ENCODE results near the gene HEATR3.

HEATR3 gene

GRCh38 chr16:50093607-50094539 is 28.1 kb downstream of the HEATR3 start:
- Mint-ChIP-seq H3K27ac (no peak overlapping the region), H3K9me3 (no peaks in the 10 kb centered on the region), H3K36me3 (ENCODE audit: low read depth) (peaks cover 37% of the 10 kb centered on the region), H3K4me1 (no peaks in the 10 kb centered on the region), H3K27me3 (ENCODE audit: low read depth) (no peaks in the 10 kb centered on the region), H3K4me3 (no peak overlapping the region)
- TF ChIP-seq, protein P1, sequence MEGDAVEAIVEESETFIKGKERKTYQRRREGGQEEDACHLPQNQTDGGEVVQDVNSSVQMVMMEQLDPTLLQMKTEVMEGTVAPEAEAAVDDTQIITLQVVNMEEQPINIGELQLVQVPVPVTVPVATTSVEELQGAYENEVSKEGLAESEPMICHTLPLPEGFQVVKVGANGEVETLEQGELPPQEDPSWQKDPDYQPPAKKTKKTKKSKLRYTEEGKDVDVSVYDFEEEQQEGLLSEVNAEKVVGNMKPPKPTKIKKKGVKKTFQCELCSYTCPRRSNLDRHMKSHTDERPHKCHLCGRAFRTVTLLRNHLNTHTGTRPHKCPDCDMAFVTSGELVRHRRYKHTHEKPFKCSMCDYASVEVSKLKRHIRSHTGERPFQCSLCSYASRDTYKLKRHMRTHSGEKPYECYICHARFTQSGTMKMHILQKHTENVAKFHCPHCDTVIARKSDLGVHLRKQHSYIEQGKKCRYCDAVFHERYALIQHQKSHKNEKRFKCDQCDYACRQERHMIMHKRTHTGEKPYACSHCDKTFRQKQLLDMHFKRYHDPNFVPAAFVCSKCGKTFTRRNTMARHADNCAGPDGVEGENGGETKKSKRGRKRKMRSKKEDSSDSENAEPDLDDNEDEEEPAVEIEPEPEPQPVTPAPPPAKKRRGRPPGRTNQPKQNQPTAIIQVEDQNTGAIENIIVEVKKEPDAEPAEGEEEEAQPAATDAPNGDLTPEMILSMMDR (IDR thresholded peaks at IDR 0.05; ENCODE audit: unreplicated experiment in 3 of 3): no peak

GRCh38 chr16:50096791-50097190 is 31.0 kb downstream of the HEATR3 start:
- TF ChIP-seq, protein P1 (IDR thresholded peaks at IDR 0.05; ENCODE audit: unreplicated experiment in 3 of 3): no peak
- Mint-ChIP-seq H3K4me3 (no peak overlapping the region), H3K36me3 (ENCODE audit: low read depth) (peaks cover 37% of the 10 kb centered on the region), H3K27me3 (ENCODE audit: low read depth) (no peaks in the 10 kb centered on the region), H3K4me1 (no peaks in the 10 kb centered on the region), H3K27ac (no peak overlapping the region), H3K9me3 (no peaks in the 10 kb centered on the region)

DNA sequence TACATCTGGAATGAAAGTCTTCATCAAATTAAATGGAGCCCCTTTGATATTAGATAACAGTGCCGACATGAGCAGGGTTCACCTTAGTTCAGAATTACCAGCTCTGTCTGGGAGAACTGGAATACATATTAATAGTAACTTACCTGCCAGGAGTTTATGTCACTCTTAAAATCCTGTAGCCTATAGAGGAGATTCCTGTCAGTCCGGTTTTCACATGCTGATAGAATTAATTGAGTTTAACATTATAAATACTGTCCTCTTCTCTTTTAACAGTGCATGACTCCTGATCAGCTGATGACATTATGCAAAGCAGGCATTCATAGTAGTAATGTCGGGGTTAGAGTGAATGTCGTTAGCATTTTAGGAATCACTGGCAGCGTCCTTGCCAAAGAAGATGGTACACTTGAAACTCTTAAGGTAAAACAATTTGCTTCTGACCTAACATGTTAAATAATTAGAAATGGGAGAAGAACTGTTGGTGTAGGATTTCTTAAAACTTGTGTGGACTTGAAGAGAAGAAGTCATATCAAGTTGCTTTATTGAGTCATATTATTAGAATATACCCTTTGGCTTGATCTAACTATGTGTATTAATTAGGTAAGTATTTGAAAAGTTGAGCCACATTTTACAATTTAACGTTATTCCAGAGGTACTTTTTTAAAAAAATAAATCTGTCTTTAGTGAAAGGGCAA is 34.3 kb downstream of the HEATR3 start:
- TF ChIP-seq, protein P1 (IDR thresholded peaks at IDR 0.05; ENCODE audit: unreplicated experiment in 3 of 3): no peak
- Mint-ChIP-seq H3K27me3 (ENCODE audit: low read depth) (no peaks in the 10 kb centered on the region), H3K4me3 (no peak overlapping the region), H3K4me1 (no peaks in the 10 kb centered on the region), H3K9me3 (no peaks in the 10 kb centered on the region), H3K36me3 (ENCODE audit: low read depth) (peaks cover 32% of the 10 kb centered on the region), H3K27ac (peak overlapping the region in 1 of 3 experiments; percentile 38)

DNA sequence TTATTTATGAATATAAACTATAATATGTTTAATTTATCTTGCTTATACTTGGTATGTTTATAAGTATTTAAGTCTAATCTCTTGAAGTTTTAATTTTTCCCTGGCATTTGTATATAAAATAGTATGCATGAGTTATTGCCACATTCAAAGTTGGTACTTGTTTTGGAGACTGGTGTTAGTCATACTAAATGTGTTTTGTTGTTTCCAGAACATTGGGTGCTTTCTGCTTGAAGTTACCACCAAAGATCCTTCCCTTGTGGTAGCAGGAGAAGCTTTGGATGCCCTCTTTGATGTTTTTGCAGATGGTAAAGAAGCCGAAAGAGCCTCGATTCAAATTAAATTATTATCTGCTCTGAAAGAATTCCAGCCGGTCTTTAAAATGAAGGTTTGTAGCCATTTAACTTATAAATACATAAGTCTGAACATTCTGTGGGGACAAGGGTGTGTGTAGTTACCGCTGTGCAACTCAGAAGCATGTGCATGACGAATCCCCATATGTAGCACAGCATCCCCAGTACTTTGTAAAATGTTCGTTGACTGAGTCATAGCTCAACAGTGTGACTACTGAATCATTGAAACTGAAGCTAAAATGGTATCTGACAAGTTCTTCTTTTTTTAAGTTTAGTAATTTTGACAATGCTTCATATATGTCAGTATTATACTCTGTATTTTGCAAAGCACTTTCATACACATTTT is 36.4 kb downstream of the HEATR3 start:
- H3K27ac Mint-ChIP-seq: no peak overlapping the region

DNA sequence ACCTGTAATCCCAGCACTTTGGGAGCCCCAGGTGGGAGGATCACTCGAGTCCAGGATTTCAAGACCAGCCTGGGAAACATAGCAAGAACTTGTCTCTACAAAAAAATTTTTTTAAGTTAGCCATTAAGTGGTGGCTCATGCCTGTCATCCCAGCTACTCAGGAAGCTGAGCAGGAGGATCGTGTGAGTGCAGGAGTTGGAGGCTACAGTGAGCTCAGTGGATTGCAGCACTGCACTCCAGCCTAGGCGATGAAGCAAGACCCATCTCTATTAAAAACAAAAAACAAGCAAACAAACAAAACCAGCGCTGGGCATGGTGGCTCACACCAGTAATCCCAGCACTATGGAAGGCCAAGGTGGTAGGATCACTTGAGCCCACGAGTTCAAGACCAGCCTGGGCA is 38.0 kb downstream of the HEATR3 start:
- no peaks in the 10 kb centered on the region for H3K4me1 Mint-ChIP-seq
- TF ChIP-seq, protein P1 (IDR thresholded peaks at IDR 0.05; ENCODE audit: unreplicated experiment in 3 of 3): no peak

More for the DNA sequence above, 36.4 kb downstream of the HEATR3 start:
- no peak overlapping the region for H3K4me3 Mint-ChIP-seq
- H3K4me1 Mint-ChIP-seq: no peaks in the 10 kb centered on the region
- no peaks in the 10 kb centered on the region for H3K27me3 Mint-ChIP-seq (ENCODE audit: low read depth)
- H3K36me3 Mint-ChIP-seq (ENCODE audit: low read depth): peaks cover 30% of the 10 kb centered on the region
- H3K9me3 Mint-ChIP-seq: no peaks in the 10 kb centered on the region
- TF ChIP-seq, protein P1 (IDR thresholded peaks at IDR 0.05; ENCODE audit: unreplicated experiment in 3 of 3): no peak

More for the DNA sequence above, 38.0 kb downstream of the HEATR3 start:
- Mint-ChIP-seq H3K36me3 (ENCODE audit: low read depth) (peaks cover 32% of the 10 kb centered on the region), H3K9me3 (no peaks in the 10 kb centered on the region), H3K27ac (no peak overlapping the region), H3K4me3 (no peak overlapping the region), H3K27me3 (ENCODE audit: low read depth) (no peaks in the 10 kb centered on the region)
